DMS53 treated with DMSO at 0.1 percent for 48 hours (cell line): Measurements from ENCODE around the gene VPS50.
"Not testable (repeated sequence)": the region's sequence is repeated elsewhere in the genome, so short reads cannot be mapped to it uniquely, and the experiment has no call there.

Source experiments
- DNase-seq: peaks from one replicate; lab custom pipeline; 2025; ENCODE audit not compliant: unreplicated experiment; lab: John Stamatoyannopoulos, UW

The VPS50 gene

GRCh38 chr7:93331706-93332105 lies 99.5 kb downstream of the VPS50 start:
- no peak for DNase-seq

- no peak for DNase-seq
Measured at GRCh38 chr7:93332172-93332571, 100.0 kb downstream of the VPS50 start.

GRCh38 chr7:93337052-93337451 lies 104.9 kb downstream of the VPS50 start:
- DNase-seq, result no peak

GRCh38 chr7:93342178-93342577 lies 110.0 kb downstream of the VPS50 start:
- DNase-seq, result not testable (repeated sequence)

- DNase-seq, result no peak
Measured at GRCh38 chr7:93350338-93350737, 118.2 kb downstream of the VPS50 start.

GRCh38 chr7:93352881-93353280 lies 120.7 kb downstream of the VPS50 start:
- no peak for DNase-seq

- DNase-seq, result no peak
Measured at GRCh38 chr7:93354815-93355214, 122.6 kb downstream of the VPS50 start.

GRCh38 chr7:93359520-93360198 lies 127.5 kb downstream of the VPS50 start:
- DNase-seq, result no peak

- DNase-seq, result no peak
Measured at GRCh38 chr7:93361853-93362252, 129.7 kb downstream of the VPS50 start.

GRCh38 chr7:93364806-93365205 lies 132.6 kb downstream of the VPS50 start:
- peak; percentile 13 for DNase-seq

GRCh38 chr7:93365341-93365740 lies 133.2 kb downstream of the VPS50 start:
- no peak for DNase-seq

- no peak for DNase-seq
Measured at GRCh38 chr7:93366816-93367215, 134.7 kb downstream of the VPS50 start.

GRCh38 chr7:93367254-93367653 lies 135.1 kb downstream of the VPS50 start:
- no peak for DNase-seq

- not testable (repeated sequence) for DNase-seq
Measured at GRCh38 chr7:93370937-93371336, 138.8 kb downstream of the VPS50 start.

GRCh38 chr7:93373537-93373936 lies 141.4 kb downstream of the VPS50 start:
- DNase-seq, result no peak

GRCh38 chr7:93374345-93374940 lies 142.3 kb downstream of the VPS50 start:
- DNase-seq, result peak; percentile 72

- no peak for DNase-seq
Measured at GRCh38 chr7:93375603-93376002, 143.4 kb downstream of the VPS50 start.

- no peak for DNase-seq
Measured at GRCh38 chr7:93378131-93378760, 146.1 kb downstream of the VPS50 start.

- DNase-seq, result no peak
Measured at GRCh38 chr7:93382362-93382761, 150.2 kb downstream of the VPS50 start.

GRCh38 chr7:93390660-93391059 lies 158.5 kb downstream of the VPS50 start:
- no peak for DNase-seq

- no peak for DNase-seq
Measured at GRCh38 chr7:93392984-93393383, 160.8 kb downstream of the VPS50 start.

- DNase-seq, result no peak
Measured at GRCh38 chr7:93399642-93400041, 167.5 kb downstream of the VPS50 start.
